HL-60/S4 (cell line): ENCODE data around the gene CHRNA7.
"Not testable (repeated sequence)": the region's sequence is repeated elsewhere in the genome, so short reads cannot be mapped to it uniquely, and the experiment has no call there.

Experiments used
- in situ Hi-C: fragments of 300-500 bp; cut with MboI; formaldehyde crosslinking; loops from 2 replicates; pipeline ENCODE4 v1.14.3; 2022; ENCODE audit warnings: low sequenced_read_pairs

The CHRNA7 gene

GRCh38 chr15:32166270-32166669, 136.0 kb downstream of the CHRNA7 start:
- in situ Hi-C loops: not testable (repeated sequence)

DNA sequence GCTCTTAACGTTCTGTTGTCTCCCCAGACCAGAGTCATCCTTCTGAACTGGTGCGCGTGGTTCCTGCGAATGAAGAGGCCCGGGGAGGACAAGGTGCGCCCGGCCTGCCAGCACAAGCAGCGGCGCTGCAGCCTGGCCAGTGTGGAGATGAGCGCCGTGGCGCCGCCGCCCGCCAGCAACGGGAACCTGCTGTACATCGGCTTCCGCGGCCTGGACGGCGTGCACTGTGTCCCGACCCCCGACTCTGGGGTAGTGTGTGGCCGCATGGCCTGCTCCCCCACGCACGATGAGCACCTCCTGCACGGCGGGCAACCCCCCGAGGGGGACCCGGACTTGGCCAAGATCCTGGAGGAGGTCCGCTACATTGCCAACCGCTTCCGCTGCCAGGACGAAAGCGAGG, 137.6 kb downstream of the CHRNA7 start:
- in situ Hi-C loops: not testable (repeated sequence)

DNA sequence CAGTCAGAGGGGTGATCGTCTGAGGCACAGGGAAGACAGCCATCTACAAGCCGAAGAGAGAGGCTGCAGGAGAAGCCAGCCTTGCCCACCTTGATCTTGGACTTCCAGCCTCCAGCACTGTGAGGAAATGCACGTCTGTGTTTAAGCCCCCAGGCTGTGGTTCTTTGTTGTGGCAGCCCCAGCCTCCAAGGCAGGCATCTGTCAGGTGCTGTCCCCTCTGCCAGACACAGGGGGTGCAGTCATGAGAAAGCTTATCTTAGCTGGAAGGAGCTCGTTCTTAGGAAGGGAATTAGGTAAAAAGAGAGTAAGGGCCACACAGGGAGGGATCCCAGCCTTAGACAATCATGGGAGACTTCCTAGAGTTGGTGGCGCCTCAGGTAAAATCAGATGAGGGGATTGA, 150.3 kb downstream of the CHRNA7 start:
- in situ Hi-C loops: not testable (repeated sequence)

GRCh38 chr15:32193780-32194179, 163.5 kb downstream of the CHRNA7 start:
- in situ Hi-C loops: not testable (repeated sequence)

DNA sequence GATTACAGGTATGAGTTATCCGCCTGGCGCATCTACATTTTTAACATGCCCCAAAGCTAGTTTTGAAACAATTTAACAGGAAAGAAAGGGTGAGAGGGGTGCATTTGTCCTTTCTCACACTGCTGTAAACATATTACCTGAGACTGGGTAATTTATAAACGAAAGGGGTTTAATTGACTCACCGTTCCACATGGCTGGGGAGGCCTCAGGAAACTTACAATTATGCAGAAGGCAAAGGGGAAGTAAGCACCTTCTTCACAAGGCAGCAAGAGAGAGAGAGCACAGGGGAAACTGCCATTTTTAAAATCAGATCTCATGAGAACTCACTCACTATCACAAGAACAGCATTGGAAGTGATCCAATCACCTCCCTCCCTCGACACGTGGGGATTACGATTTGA, 165.9 kb downstream of the CHRNA7 start:
- in situ Hi-C loops: not testable (repeated sequence)

DNA sequence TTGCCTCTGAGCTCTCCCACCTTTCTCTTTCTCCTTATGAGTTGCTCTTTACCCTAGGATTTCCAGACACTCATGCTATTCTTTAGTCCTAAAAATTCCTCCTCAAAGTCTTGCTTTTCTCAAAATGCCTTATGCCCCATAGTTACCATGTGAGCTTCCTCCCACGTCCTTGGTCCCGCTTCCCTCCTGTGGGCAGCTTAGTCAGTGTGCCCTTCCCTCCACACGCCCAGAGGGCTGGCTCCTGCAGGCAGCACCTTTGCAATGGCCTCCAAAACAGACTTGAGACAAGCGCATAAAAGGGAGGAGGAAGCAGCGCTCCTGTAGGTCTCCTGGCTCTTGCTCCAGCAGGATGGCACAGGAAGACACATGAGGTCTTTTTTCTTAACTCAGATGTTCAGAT, 168.6 kb downstream of the CHRNA7 start:
- in situ Hi-C loops: not testable (repeated sequence)

GRCh38 chr15:32209081-32209480, 178.8 kb downstream of the CHRNA7 start:
- in situ Hi-C loops: not testable (repeated sequence)

GRCh38 chr15:32218666-32219065, 188.4 kb downstream of the CHRNA7 start:
- in situ Hi-C loops: no loop called here
